ENCODE measurements around the gene TGM3. TPM values are rescaled to one million over a fixed set of nuclear protein-coding genes. Genes with fewer than 3 reads are reported as not detected.

Gene TGM3
- total RNA-seq, 2 donors from 2014 or later = not detected

DNA sequence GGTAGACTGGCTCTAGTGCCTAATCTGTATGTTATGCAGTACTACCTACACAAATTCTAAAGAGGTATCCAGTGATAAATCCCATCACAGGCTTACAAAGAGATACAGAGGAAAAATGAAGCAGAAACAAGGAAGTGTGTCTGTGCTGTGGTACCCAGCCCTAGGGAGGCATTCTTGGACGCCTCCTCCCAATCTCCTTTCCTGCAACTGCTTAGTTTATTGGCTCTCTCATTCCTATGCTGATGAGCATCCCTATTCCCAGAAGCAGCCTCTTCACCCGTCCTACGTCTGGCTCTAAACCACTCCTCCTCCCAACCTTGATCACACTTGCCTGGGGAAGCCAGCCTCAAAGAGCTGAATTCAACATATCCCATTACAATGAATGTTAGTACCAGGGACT, 50.4 kb downstream of the TGM3 start:
- H3K27me3 ChIP-seq = no peaks in the 10 kb centered on the region
- H3K4me1 ChIP-seq = no peaks in the 10 kb centered on the region
- no peak overlapping the region for H3K27ac ChIP-seq
- no peaks in the 10 kb centered on the region for H3K36me3 ChIP-seq
- TF ChIP-seq CTCF (IDR thresholded peaks at IDR 0.05) = no peak
- no peak for DNase-seq (ENCODE audit: low spot score)
- H3K9me3 ChIP-seq = peaks cover 0 to 7% of the 10 kb centered on the region in 2 donors
- H3K4me3 ChIP-seq = no peak overlapping the region

GRCh38 chr20:2348336-2348735, 52.5 kb downstream of the TGM3 start:
- Histone ChIP-seq H3K27ac (no peak overlapping the region), H3K4me1 (no peaks in the 10 kb centered on the region), H3K9me3 (peaks cover 0 to 7% of the 10 kb centered on the region in 2 donors), H3K27me3 (no peaks in the 10 kb centered on the region), H3K4me3 (no peak overlapping the region), H3K36me3 (no peaks in the 10 kb centered on the region)
- DNase-seq (ENCODE audit: low spot score) = no peak
- TF ChIP-seq CTCF (IDR thresholded peaks at IDR 0.05) = no peak

- Histone ChIP-seq H3K4me1 (no peaks in the 10 kb centered on the region), H3K4me3 (no peak overlapping the region), H3K27ac (no peak overlapping the region), H3K36me3 (no peaks in the 10 kb centered on the region), H3K9me3 (peaks cover 0 to 7% of the 10 kb centered on the region in 2 donors), H3K27me3 (no peaks in the 10 kb centered on the region)
- TF ChIP-seq CTCF (IDR thresholded peaks at IDR 0.05) = no peak
- DNase-seq (ENCODE audit: low spot score) = peak; percentile 32
Observed at GRCh38 chr20:2349801-2350200, 54.0 kb downstream of the TGM3 start.

DNA sequence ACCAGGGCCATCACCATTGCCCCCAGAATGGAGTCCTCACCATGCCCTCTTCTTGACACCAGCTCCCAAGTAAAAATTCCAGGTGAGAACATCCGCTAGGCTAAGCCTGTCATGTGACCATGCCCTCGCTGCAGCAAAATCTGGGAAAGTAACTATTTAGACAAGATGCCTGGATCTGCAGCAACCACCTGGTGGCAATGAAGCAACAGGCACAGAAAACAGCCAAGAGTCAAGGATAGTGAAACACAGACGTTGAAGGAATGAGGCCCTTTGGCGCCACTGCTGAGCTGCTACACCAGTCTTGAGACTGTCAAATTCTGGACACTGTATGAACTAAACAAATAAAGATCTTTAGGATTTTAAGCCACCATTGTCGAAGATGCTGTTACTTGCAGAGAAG, 54.8 kb downstream of the TGM3 start:
- no peaks in the 10 kb centered on the region for H3K27me3 ChIP-seq
- TF ChIP-seq CTCF (IDR thresholded peaks at IDR 0.05) = no peak
- no peak overlapping the region for H3K27ac ChIP-seq
- DNase-seq (ENCODE audit: low spot score) = no peak
- H3K4me3 ChIP-seq = no peak overlapping the region
- H3K4me1 ChIP-seq = no peaks in the 10 kb centered on the region
- peaks cover 0 to 7% of the 10 kb centered on the region in 2 donors for H3K9me3 ChIP-seq
- H3K36me3 ChIP-seq = no peaks in the 10 kb centered on the region

DNA sequence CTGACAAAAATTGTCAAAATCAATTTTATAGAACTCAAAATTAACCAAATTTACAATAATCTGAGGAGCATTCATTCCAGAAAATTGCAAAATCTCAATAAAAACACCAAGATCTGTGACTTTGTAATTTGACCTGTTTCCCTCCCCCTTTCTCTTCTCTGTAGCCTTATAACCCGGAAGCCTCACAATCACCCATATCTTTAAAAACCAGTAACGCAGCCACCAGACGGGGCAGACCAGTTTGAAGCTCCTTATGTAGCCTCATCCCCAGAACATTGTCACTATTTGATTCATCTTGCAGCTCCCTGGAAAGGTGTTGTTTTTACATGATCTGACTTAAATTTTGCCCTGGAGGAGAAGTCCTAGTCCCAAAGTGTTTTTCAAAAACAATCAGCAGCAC, 57.4 kb downstream of the TGM3 start:
- Histone ChIP-seq H3K27me3 (no peaks in the 10 kb centered on the region), H3K4me3 (no peak overlapping the region), H3K9me3 (no peaks in the 10 kb centered on the region), H3K27ac (no peak overlapping the region), H3K36me3 (no peaks in the 10 kb centered on the region), H3K4me1 (no peaks in the 10 kb centered on the region)
- DNase-seq (ENCODE audit: low spot score) = no peak
- no peak for TF ChIP-seq CTCF (IDR thresholded peaks at IDR 0.05)

GRCh38 chr20:2357114-2357513, 61.3 kb downstream of the TGM3 start:
- Histone ChIP-seq H3K36me3 (no peaks in the 10 kb centered on the region), H3K27me3 (no peaks in the 10 kb centered on the region), H3K4me1 (no peaks in the 10 kb centered on the region), H3K4me3 (no peak overlapping the region), H3K27ac (no peak overlapping the region), H3K9me3 (peaks cover 0 to 26% of the 10 kb centered on the region in 2 donors)
- no peak for DNase-seq (ENCODE audit: low spot score)
- TF ChIP-seq CTCF (IDR thresholded peaks at IDR 0.05) = no peak

Measured in right atrium auricular region (tissue), 2 donors.